AG10803 (cell line): ENCODE data around the gene AP1M2.

Source experiments
- DNase-seq: peaks from one replicate; pipeline ENCODE4 v3.0.0; 2010; ENCODE audit warnings: low read depth
- H3K4me3 ChIP-seq: 2 replicates; pipeline ENCODE4 v1.5.1; 2011; ENCODE audit warnings: mild to moderate bottlenecking, low read length, control low read depth
- CTCF ChIP-seq: conservative IDR thresholded peaks from 2 replicates; pipeline ENCODE4 v1.5.1; 2011; ENCODE audit warnings: mild to moderate bottlenecking, low read length, control low read depth, inconsistent platforms

Gene AP1M2

GRCh38 chr19:10565028-10565566 lies 22.0 kb downstream of the AP1M2 start:
- peak; percentile 42 for TF ChIP-seq CTCF
- peak; percentile 49 for DNase-seq
- H3K4me3 ChIP-seq, result peak overlapping the region; percentile 91

- TF ChIP-seq CTCF, result no peak
- no peak overlapping the region for H3K4me3 ChIP-seq
- no peak for DNase-seq
Observed at GRCh38 chr19:10562609-10563008, 24.5 kb downstream of the AP1M2 start.

- TF ChIP-seq CTCF, result no peak
- H3K4me3 ChIP-seq, result no peak overlapping the region
- DNase-seq, result no peak
Observed at GRCh38 chr19:10560154-10560553, 27.0 kb downstream of the AP1M2 start.

- H3K4me3 ChIP-seq, result no peak overlapping the region
- DNase-seq, result no peak
- no peak for TF ChIP-seq CTCF
Observed at GRCh38 chr19:10557603-10558197, 29.4 kb downstream of the AP1M2 start.

- H3K4me3 ChIP-seq, result no peak overlapping the region
- no peak for TF ChIP-seq CTCF
- no peak for DNase-seq
Observed at GRCh38 chr19:10555610-10555973, 31.5 kb downstream of the AP1M2 start.

- H3K4me3 ChIP-seq, result no peak overlapping the region
- no peak for DNase-seq
- TF ChIP-seq CTCF, result no peak
Observed at GRCh38 chr19:10554760-10555609, 32.1 kb downstream of the AP1M2 start.

GRCh38 chr19:10553943-10554381 lies 33.1 kb downstream of the AP1M2 start:
- no peak for TF ChIP-seq CTCF
- no peak for DNase-seq
- H3K4me3 ChIP-seq, result no peak overlapping the region
